OCI-LY1 (cell line): Measurements from ENCODE around the gene LIN7B.

Experiments
- H2AFZ ChIP-seq: fragments of 200-600 bp; sonication (generic), shearing (Covaris generic); 2 replicates; pipeline ENCODE4 v1.6.0; 2014; ENCODE audit warnings: antibody characterized with exemption, mild to moderate bottlenecking, low read length
- H3F3A ChIP-seq: fragments of 200-600 bp; sonication (generic), shearing (Covaris generic); 2 replicates; pipeline ENCODE4 v1.6.0; 2014; ENCODE audit warnings: mild to moderate bottlenecking, antibody characterized with exemption, low read length, moderate library complexity; ENCODE audit not compliant: insufficient read depth
- H3K27ac ChIP-seq: fragments of 200-600 bp; sonication (generic); 2 replicates; pipeline ENCODE4 v1.5.1; 2014; ENCODE audit warnings: low read length, mixed run types, mild to moderate bottlenecking, low read depth; ENCODE audit not compliant: poor library complexity, severe bottlenecking
- H3K27me3 ChIP-seq: fragments of 200-600 bp; sonication (generic); 2 replicates; pipeline ENCODE4 v1.6.0; 2014; ENCODE audit warnings: antibody characterized with exemption, mild to moderate bottlenecking, low read length, moderate library complexity; ENCODE audit not compliant: insufficient read depth
- H3K36me3 ChIP-seq: fragments of 200-600 bp; sonication (generic); 2 replicates; pipeline ENCODE4 v1.6.1; 2014; ENCODE audit warnings: mild to moderate bottlenecking, antibody characterized with exemption, low read length, moderate library complexity, mixed read lengths; ENCODE audit not compliant: insufficient read depth
- H3K4me1 ChIP-seq: fragments of 200-600 bp; sonication (generic); 2 replicates; pipeline ENCODE4 v1.5.1; 2014; ENCODE audit warnings: mild to moderate bottlenecking, low read length, moderate library complexity; ENCODE audit not compliant: insufficient read depth, severe bottlenecking
- H3K4me2 ChIP-seq: fragments of 200-600 bp; sonication (generic), shearing (Covaris generic); 2 replicates; pipeline ENCODE4 v1.6.1; 2014; ENCODE audit warnings: low read length
- H3K4me3 ChIP-seq: fragments of 200-600 bp; sonication (generic); 2 replicates; pipeline ENCODE4 v1.5.1; 2014; ENCODE audit warnings: low read length, low read depth, mild to moderate bottlenecking, mixed read lengths; ENCODE audit not compliant: poor library complexity, severe bottlenecking
- H3K79me2 ChIP-seq: fragments of 200-600 bp; shearing (Covaris generic); 2 replicates; pipeline ENCODE4 v1.6.1; 2016; ENCODE audit warnings: mixed run types, low read length, mixed read lengths; ENCODE audit not compliant: insufficient read depth
- H3K9ac ChIP-seq: fragments of 200-600 bp; sonication (generic), shearing (Covaris generic); 2 replicates; pipeline ENCODE4 v1.6.1; 2014; ENCODE audit warnings: mild to moderate bottlenecking, low read length, mixed read lengths
- H3K9me2 ChIP-seq: fragments of 200-600 bp; sonication (generic), shearing (Covaris generic); 2 replicates; pipeline ENCODE4 v1.6.1; 2014; ENCODE audit warnings: low read depth, mild to moderate bottlenecking, low read length, mixed read lengths
- H3K9me3 ChIP-seq: fragments of 200-600 bp; shearing (Covaris generic); 2 replicates; pipeline ENCODE4 v1.6.1; 2014; ENCODE audit warnings: low read length, mixed read lengths
- H4K20me1 ChIP-seq: fragments of 200-600 bp; sonication (generic), shearing (Covaris generic); 2 replicates; pipeline ENCODE4 v1.6.0; 2016; ENCODE audit warnings: mild to moderate bottlenecking, low read length; ENCODE audit not compliant: insufficient read depth
- EZH2 ChIP-seq: fragments of 200-600 bp; sonication (generic), shearing (Covaris generic); IDR thresholded peaks from 2 replicates; pipeline ENCODE4 v1.8.0; 2017; ENCODE audit warnings: borderline replicate concordance, mixed run types, mild to moderate bottlenecking, antibody characterized with exemption, low read length, moderate library complexity, mixed read lengths
- TF ChIP-seq, protein P1 (sequence below): fragments of 200-600 bp; sonication (generic), shearing (Covaris generic); IDR thresholded peaks from 2 replicates; pipeline ENCODE4 v1.5.1; 2017; ENCODE audit warnings: mild to moderate bottlenecking, antibody characterized with exemption, low read length, moderate library complexity, mixed read lengths

Gene LIN7B

GRCh38 chr19:49150106-49150943 lies 36.2 kb downstream of the LIN7B start:
- peak overlapping the region; percentile 89 for H3K4me3 ChIP-seq
- TF ChIP-seq, protein P1, sequence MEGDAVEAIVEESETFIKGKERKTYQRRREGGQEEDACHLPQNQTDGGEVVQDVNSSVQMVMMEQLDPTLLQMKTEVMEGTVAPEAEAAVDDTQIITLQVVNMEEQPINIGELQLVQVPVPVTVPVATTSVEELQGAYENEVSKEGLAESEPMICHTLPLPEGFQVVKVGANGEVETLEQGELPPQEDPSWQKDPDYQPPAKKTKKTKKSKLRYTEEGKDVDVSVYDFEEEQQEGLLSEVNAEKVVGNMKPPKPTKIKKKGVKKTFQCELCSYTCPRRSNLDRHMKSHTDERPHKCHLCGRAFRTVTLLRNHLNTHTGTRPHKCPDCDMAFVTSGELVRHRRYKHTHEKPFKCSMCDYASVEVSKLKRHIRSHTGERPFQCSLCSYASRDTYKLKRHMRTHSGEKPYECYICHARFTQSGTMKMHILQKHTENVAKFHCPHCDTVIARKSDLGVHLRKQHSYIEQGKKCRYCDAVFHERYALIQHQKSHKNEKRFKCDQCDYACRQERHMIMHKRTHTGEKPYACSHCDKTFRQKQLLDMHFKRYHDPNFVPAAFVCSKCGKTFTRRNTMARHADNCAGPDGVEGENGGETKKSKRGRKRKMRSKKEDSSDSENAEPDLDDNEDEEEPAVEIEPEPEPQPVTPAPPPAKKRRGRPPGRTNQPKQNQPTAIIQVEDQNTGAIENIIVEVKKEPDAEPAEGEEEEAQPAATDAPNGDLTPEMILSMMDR = no peak; the same call in 1 of the 2 replicates
- TF ChIP-seq EZH2 = no peak
- peak overlapping the region; percentile 90 for H3K9ac ChIP-seq
- no peak overlapping the region for H3K27ac ChIP-seq
- no peaks in the 10 kb centered on the region for H3F3A ChIP-seq
- peak overlapping the region; percentile 100 for H3K4me2 ChIP-seq
- no peaks in the 10 kb centered on the region for H3K9me2 ChIP-seq
- H4K20me1 ChIP-seq = no peaks in the 10 kb centered on the region
- peaks cover 36% of the 10 kb centered on the region for H3K4me1 ChIP-seq
- no peaks in the 10 kb centered on the region for H3K79me2 ChIP-seq
- H3K27me3 ChIP-seq = no peaks in the 10 kb centered on the region; the same call in 1 of the 2 replicates
- H2AFZ ChIP-seq = 0 out of 2 replicates have a peak overlapping the region, but pooled peaks have one; percentile 32
- no peaks in the 10 kb centered on the region for H3K36me3 ChIP-seq
- no peaks in the 10 kb centered on the region for H3K9me3 ChIP-seq

GRCh38 chr19:49150944-49151243 lies 36.7 kb downstream of the LIN7B start:
- Histone ChIP-seq H3K36me3 (no peaks in the 10 kb centered on the region), H2AFZ (no peak overlapping the region)

DNA sequence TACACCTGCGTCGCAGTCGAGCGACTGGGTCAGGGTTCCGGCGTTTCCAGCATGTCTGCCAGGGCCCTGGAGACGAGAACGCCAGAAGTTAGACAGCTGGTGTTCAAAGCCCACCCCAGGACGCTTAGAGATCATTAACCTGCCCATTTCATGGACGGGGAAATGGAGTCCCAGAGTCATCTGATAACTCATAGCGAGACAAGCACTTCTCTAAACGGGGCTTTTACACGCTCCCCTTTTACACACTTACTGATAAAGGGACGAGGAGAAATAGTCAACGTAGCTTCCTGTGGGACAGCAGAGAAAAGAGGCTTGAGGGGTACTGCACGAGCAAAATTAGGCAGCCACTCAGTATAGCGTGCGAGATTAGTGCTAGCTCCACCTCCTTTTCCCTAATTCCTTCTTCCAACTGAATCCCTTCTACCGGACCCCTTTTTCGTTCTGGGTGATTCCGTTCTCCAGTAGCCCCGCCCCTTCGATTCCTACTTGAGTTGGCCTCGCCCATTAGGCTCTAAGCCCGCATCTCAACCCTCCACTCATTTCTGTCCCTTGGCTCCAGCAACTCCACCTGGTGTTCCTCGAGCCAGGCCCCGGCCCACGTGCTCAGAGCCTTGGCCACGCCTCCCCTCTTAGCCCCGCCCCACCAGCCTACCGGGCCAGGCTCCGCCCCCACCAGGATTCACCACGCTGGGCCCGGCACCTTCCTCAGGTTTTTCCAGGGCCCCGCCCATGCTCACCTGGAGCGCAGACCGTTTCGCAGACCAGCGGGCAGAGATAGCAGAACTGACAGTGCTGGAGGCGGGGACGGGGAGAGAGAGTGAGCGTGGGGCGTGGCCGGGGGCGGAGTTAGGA lies 37.3 kb downstream of the LIN7B start:
- Histone ChIP-seq H3F3A (no peaks in the 10 kb centered on the region), H3K27ac (no peak overlapping the region), H3K9ac (no peak overlapping the region), H3K4me2 (peak overlapping the region; percentile 100; the same call in 1 of the 2 replicates), H4K20me1 (no peaks in the 10 kb centered on the region), H3K4me3 (peak overlapping the region; percentile 89), H3K9me2 (no peaks in the 10 kb centered on the region), H2AFZ (no peak overlapping the region), H3K27me3 (no peaks in the 10 kb centered on the region; the same call in 1 of the 2 replicates), H3K9me3 (no peaks in the 10 kb centered on the region), H3K4me1 (peaks cover 25% of the 10 kb centered on the region), H3K79me2 (no peaks in the 10 kb centered on the region), H3K36me3 (no peaks in the 10 kb centered on the region)
- no peak for TF ChIP-seq EZH2
- TF ChIP-seq, protein P1 = no peak

More at GRCh38 chr19:49150944-49151243, 36.7 kb downstream of the LIN7B start:
- Histone ChIP-seq H4K20me1 (no peaks in the 10 kb centered on the region), H3K4me3 (peak overlapping the region; percentile 89), H3K27ac (no peak overlapping the region), H3F3A (no peaks in the 10 kb centered on the region), H3K27me3 (no peaks in the 10 kb centered on the region; the same call in 1 of the 2 replicates), H3K79me2 (no peaks in the 10 kb centered on the region), H3K9ac (peak overlapping the region; percentile 90), H3K4me1 (peaks cover 31% of the 10 kb centered on the region), H3K9me3 (no peaks in the 10 kb centered on the region), H3K4me2 (peak overlapping the region; percentile 100), H3K9me2 (no peaks in the 10 kb centered on the region)
- no peak for TF ChIP-seq EZH2
